OCI-LY1 (cell line): ENCODE results near the gene ZNF311.

Experiments used
- EZH2 ChIP-seq: fragments of 200-600 bp; sonication (generic), shearing (Covaris generic); IDR thresholded peaks from 2 replicates; pipeline ENCODE4 v1.8.0; 2017; ENCODE audit warnings: borderline replicate concordance, mixed run types, mild to moderate bottlenecking, antibody characterized with exemption, low read length, moderate library complexity, mixed read lengths
- TF ChIP-seq, protein P1 (sequence below): fragments of 200-600 bp; sonication (generic), shearing (Covaris generic); IDR thresholded peaks from 2 replicates; pipeline ENCODE4 v1.5.1; 2017; ENCODE audit warnings: mild to moderate bottlenecking, antibody characterized with exemption, low read length, moderate library complexity, mixed read lengths

DNA sequence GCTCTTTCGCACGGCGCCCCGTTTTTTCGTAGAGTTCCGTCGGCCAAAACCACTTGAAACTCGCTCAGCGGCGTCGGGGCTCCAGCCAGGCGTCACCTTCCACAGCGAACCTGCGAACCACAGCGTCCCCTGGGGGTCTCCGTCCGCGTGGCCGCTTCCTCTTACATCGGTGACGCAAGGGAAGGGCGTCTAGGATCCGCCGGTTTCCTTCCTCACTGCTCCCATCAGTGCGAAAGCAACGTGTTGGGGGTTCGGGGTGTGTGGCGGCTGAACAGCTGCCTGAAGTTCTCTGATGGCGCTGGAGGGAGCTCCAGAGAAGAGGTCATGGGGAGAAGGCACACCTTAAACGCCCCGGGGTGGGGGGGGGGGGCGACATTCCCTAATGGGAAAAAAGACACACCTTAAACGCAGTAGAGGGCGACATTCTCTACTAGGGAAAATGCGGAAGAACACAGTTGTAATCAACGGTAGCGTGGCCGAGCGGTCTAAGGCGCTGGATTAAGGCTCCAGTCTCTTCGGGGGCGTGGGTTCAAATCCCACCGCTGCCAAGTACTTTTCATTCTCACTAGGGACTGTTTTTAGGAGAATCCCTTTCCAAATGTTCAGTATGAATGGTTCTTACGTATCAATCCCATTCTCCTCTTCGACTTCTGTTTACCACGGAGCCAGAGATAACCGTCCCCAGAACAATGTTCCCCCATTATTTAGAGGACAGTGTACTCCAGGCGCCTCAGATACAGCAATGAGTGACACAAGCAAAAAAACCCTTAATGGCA lies 16.4 kb downstream of the ZNF311 start:
- TF ChIP-seq, protein P1, sequence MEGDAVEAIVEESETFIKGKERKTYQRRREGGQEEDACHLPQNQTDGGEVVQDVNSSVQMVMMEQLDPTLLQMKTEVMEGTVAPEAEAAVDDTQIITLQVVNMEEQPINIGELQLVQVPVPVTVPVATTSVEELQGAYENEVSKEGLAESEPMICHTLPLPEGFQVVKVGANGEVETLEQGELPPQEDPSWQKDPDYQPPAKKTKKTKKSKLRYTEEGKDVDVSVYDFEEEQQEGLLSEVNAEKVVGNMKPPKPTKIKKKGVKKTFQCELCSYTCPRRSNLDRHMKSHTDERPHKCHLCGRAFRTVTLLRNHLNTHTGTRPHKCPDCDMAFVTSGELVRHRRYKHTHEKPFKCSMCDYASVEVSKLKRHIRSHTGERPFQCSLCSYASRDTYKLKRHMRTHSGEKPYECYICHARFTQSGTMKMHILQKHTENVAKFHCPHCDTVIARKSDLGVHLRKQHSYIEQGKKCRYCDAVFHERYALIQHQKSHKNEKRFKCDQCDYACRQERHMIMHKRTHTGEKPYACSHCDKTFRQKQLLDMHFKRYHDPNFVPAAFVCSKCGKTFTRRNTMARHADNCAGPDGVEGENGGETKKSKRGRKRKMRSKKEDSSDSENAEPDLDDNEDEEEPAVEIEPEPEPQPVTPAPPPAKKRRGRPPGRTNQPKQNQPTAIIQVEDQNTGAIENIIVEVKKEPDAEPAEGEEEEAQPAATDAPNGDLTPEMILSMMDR = no peak
- TF ChIP-seq EZH2 = no peak
